Measurements from ENCODE around the gene STARD10. TPM values are rescaled to one million over a fixed set of nuclear protein-coding genes. Genes with fewer than 3 reads are reported as not detected.

The STARD10 gene
- total RNA-seq, 1 experiment from 2014 or later = 17.7 TPM

DNA sequence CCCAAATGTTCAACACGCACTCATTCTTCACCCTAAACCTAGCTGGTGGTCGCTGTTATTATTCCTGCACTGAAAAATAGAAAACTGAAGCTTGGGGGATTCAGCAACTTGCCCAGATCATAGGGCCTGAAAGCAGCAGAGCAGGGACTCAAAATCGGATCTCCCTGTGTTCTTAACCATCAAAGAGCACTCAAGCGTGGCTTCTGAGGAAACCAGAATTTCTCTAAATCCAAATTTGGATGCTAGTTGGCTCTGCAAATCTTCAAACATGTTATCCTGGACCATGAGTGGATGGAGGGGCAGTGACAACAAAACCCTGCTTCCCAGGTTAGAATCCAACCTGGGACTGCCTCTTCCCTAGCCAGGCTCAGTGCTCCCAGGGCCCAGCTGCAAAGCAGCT is 30.0 kb downstream of the STARD10 start:
- DNase-seq (ENCODE audit: low read depth) = no peak

DNA sequence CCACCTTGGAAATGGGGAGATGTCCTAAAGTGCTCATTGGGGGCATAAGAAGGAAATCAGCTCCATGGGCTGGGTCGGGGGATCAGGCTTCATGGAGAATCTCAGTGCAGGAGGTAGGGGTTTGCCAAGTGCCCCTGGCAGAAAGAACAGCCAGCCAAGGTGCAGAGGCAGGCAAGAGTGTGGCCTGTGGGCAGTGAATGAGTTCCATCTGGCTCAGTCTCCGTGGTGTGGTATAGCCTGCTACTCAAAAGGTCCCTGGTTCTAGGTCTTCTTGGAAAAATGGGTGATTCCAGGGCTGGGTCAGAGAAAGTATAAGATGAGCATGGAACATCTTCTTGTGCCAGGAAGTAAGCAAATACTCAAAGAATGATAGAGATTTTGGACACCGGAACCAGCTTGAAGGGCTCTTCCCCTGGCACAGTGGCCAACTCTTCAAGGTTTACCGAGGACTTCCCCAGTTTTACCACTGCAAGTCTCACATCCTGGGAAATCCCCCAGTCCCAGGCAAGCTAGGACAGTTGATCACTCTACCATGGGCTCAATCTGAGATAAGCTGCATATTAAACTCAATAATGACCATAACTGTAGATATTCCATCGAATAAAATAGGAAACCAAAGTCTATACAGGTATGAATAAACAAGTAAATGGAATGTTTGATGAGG is 31.1 kb downstream of the STARD10 start:
- no peak for DNase-seq (ENCODE audit: low read depth)

DNA sequence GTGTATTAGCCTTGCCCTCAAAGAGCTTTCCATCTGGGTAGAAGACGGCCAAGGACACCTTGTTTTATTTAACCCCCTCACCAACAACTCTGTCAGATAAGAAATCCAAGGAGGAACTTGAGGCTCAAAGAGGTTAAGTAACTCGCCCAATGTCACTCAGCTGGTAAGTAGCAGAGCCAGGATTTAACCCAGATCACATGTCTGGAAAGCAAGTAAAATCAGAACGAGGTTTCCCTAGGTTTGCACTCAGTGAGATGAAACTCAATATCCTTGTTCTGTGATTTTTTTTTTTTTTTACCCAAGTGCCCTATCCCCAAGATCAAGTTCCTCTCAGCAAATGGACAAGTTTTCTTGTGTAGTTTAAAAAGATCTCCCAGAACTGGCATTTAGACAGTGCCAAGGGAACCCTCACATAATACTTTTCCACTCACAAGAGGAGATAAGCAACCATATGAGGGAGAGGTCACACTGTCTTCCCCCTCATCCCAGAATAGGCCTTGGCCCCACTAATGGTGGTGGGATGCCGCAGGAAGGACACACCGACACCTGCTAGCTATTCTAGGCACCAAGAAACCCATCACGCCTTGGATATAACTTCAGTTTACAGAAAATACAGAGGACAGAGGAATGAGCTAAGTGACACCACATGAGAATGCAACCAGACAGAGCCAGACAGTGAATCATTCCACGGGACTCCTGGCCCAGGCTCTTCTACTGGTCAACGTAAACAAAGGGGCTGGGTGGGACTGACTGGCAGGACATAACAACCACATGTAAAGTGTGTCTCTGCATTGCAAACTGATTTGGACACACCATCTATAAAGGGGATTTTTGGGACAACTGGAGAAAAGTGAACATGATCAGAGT is 33.1 kb downstream of the STARD10 start:
- DNase-seq (ENCODE audit: low read depth) = peak; percentile 43

DNA sequence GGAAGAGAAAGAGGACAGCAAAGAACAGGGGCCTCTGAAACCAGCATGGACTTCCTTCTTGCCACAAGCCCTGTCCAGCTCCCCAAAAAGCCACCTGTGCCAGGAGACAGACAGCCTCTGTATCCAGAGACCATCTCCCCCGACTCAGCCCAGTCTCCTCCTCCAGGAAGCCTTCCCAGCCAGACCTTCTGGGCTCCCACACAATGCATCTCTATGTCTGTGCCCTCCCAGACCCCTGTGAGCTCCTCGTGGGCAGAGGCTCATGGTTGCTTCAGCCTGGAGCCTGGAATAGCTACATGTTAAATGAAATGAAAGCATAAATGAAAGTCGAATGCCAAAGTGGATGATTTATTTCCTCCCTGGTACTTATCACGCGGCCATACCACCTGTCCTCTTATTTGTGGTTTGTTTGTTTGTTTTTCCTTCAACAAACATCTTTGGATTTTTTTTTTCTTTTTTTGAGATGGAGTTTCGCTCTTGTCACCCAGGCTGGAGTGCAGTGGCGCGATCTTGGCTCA is 34.3 kb downstream of the STARD10 start:
- no peak for DNase-seq (ENCODE audit: low read depth)

DNA sequence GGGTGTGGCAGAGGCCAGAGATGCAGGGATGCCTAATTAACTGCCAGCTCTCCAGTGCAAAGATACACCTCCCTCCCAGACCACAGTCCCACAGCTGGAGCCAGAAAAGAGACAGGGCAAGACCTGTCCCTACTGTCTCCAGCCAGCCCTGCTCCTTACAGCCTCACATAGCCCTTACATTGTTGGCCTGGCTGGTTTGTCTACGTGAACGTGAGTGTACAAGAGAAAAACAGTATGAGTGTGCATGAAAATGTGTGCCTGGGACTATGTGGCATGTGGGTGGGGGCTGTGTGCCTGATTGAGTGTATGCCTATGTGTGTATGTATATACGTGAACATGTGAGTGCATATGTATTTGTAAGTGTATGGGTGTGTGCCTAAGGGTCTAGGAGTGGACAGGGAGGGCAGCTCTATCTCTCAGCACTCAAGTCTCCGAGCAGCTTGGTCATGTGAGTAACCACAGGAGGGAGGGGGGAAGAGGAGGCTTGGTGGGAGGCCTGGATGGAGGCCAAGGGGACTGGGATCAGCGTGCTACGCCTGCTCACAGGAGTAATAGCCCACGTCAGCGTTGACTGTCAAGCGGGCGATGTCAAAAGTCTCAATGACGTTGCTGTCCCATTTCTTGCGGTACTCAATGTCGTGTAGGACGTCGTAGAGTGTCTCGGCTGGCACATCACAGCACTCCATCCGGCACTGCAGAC is 35.0 kb downstream of the STARD10 start:
- DNase-seq (ENCODE audit: low read depth) = no peak

DNA sequence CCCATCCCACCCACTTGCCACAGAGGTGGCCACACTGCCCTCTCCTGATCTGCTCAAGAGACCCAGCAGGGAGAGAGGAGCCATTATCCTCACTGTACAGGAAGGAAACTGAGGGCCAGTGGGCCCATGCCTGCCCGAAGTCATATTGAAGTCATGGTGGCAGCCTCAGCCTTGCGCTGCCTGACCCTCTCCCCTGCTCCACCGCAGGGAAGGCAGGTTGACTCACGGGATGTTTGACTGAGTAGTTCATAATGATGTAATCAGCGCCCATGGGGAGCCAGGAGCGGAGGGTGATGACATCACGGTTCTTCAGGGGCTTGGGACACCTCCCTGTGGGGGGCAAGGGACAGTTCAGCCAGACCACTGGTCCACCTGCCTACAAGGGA is 35.5 kb downstream of the STARD10 start:
- peak; percentile 54 for DNase-seq (ENCODE audit: low read depth)

DNA sequence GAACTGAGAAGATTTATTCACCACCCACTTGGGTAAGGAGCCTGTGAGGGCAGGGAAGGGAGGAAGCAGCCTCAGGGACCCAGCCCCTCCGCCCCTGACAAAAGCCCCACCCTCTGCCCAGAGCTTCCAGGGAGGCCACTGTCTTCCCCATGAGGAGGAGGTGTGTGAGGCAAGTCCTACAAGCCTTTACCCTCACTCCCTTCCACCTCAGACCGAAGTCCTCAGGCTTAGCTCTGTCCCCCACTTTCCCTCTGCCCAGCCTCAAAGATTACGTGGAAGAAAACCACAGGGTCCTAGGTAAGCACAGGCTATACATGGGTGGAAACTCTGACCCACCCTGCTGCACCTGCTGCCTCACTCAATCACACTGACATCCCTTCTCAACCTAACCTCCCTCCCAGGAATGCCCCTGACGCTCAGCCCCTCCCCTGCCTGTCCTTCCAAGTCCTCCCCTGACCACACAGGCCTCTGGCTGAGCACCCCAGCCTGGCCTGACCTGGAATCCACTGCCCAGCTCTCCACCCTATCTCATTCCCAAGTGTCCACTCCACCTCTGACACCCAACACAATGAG is 38.0 kb downstream of the STARD10 start:
- no peak for DNase-seq (ENCODE audit: low read depth)

DNA sequence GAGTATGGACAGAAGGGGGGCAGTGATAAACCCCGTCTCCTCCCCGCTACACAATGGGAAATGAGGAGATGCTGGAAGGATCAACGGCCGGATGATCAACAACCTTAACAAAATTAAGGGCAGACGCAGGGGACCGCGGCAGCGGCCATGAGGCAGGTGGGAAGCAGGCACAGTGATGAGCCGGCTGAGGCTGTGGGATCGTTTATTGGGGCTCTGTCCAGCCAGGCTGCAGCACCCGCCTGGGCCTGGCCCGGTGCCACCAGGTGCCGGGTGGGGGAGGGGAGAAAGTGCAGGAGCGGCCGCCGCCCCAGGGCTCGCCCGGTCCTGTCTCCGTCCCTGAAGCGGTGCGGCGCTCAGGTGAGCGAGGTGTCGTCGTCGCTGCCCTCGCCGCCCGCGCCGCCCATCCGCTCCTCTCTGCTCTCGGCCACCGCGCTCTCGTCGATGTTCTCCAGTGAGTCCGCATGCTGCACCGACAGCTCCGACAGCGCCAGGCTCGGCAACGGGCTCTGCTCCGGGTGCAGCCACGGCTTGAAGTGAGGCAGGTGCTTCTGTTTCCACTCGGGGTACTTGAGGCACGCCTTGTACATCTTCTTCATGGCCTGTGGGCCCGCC is 39.2 kb downstream of the STARD10 start:
- DNase-seq (ENCODE audit: low read depth) = no peak

DNA sequence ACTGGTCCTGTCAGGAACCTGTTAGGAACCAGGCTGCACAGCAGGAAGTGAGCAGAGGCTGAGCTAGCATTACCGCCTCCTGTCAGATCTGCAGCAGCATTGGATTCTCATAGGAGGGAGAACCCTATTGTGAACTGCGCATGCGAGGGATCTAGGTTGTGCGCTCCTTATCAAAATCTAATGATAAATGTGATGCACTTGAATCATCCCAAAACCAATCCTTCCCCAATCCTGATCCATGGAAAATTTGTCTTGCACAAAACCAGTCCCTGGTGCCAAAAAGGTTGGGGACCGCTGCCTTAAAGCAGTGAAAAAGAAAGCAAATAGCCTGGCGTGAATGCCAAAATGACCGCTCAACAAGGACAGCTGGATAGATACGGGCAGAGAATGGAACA is 39.7 kb downstream of the STARD10 start:
- DNase-seq (ENCODE audit: low read depth) = no peak

DNA sequence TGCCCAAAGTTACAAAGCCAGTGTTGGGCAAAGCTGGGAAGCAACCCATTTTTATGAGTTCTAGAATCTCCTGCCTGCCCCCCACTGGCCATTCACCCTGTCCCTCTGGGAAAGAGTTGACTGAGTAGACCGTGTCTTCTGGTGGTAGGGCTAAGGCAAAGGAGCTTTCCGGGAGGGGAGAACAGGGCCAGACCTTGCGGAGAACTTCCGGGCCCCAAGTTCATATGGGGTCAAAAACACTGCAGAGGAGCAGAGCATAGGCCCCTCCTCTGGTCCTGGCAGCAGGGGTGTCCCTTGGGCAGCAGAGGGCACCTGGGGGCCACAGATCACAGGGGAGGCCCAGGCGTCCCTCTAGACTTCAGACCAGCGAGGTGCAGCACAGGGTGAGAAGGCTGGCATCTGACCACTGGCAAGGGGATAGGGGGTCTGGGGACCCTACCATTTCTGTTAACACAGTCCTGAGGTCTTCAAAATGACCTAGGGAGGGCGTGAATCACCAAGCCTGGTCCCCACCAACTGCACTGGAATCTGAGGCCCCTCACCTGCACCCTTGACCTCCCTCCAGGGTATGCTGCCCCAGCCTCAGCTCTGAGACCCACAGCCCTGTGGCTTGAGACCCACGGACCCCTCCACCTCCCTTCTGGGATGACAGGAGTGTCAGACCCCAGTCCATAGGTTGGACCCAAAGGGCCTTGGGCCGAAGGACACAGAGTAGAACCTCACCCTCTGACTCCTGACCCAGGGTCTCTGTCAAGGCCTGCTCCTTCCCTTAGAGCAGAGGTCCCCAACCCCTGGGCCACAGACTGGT is 40.3 kb downstream of the STARD10 start:
- no peak for DNase-seq (ENCODE audit: low read depth)

DNA sequence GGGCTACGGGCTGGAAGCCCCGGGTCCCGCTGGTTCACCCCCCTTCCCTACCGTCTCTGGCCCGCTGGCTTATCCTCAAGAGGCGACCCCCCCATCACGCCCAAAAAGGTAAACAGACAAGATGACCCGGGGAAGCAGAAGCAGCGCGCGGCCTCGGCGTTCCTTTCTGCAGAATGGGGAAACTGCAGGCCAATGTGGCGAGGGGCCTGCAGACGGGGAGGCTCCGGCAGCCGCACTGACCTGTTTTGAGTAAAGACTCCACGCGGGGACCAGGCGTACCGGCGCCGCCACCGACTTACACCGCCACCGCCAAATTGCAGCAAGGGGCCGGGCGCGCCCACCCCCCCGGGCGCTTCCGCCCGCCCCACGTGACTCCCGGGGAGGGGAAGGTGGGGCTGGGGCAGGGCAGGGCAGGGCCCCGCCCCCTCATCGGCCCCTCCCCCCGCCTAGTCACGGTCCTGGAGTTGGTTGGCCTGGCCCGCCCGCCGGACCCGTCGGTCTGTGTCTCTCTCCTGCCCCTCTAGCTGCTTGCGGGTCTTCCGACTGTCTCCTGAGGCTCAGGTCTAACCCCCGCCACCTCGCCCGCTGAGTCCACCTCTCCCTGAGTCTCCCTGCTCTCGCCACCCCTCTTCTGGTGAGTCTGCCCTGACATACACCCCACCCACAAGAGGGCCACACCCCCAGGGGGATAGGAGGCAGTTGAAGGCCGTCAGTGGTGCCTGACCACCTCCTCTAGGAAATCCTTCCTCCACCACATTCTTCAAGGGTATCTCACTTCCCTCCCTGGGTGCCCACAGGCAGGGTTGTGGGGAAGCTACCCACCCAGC is 41.5 kb downstream of the STARD10 start, which contains the start of gene ARAP1:
ARAP1 (minus strand) TSS at position 321 of the 827 bp plus-strand sequence. CDS start 25,280 bp downstream, outside the sequence.
- peak; percentile 89 for DNase-seq (ENCODE audit: low read depth)

DNA sequence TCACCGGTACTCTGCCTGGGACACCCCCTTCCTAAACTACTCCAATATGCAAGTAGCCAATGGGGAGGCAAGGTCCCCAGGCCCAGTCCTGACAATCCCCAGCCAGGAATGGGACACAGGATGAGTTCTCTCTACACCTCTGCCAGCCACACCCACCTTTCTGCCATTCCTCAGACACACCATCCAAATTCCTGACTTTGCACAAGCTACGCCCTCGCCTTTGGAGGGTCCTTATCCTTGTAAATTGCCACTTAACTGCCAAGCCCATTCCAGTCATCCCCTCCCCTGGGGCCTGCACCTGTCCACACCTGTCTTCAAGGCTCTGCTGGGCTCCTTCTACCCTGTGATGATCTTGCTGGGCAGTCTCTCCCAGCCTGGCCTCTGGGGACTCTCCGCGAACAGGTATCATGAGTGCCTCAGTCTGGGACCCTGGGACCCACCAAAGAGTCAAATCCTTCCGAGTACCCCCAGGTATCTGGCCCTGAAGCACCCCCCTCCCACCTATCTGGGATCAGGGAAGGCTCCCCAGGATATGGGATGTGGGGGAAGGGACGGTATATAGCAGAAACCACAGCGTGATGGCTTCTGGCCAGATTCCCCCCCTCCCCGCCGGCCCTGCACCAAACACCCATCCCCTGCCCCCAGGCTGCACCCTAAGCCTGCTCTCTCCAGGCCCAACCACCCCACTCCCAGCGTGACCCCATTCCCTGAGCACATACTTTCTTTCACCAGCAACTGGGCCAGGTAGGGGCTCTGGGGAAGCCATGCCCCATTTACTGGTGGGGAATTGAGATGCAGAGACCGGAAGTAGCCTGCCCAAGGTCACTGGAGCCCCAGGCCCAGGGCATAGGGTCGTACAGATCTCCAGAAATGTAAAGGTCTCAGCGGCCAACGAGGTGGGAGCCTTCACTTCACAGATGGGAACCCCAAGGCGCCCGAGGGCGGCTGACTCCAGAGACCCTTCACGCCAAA is 42.4 kb downstream of the STARD10 start:
- DNase-seq (ENCODE audit: low read depth) = no peak

DNA sequence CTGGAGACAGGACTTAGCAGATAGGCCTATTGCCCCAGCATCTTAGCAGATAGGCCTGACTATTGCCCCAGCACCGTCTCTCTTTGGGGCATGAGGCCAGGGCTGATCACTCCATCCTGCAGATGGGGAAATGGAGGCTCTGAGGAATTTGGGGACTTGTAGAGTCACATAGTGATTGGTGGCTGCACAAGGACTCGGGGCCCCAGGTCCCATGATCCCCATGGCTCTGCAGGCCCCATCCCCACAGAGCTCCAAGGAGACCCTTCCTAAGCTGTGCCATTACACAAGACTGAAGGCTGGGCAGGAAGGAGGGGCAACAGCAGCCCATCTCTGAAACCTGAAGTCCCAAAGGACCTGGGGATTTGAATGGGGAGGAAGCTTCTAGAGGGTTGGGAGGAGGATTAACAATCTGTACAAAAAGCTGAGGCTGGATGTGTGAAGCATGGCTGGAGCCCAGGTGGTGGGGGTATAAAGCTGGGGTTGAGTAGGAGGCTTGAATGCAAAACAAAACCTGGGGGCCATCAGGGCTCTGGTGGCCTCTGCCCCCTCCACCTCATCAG is 43.2 kb downstream of the STARD10 start:
- DNase-seq (ENCODE audit: low read depth) = no peak

DNA sequence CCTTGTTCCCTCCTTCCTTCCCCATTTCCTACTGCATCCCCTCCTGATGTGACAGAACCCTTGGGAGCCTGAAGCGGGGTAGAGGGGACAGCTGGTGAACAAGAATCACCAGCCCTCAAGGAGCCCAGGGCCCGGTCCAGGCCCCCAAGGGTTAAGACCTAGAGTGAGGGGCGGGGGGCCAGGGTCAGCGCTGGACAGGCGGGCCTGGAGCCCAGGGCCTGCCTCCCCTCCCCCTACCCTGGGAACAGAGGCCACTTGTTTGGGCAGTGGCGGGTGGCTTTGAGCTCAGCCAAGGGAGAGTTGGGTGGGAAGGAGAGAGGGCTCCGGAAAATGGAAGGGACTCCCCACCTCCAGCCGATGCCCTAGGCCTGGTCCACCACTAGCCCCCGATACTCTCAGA is 43.8 kb downstream of the STARD10 start:
- DNase-seq (ENCODE audit: low read depth) = no peak

DNA sequence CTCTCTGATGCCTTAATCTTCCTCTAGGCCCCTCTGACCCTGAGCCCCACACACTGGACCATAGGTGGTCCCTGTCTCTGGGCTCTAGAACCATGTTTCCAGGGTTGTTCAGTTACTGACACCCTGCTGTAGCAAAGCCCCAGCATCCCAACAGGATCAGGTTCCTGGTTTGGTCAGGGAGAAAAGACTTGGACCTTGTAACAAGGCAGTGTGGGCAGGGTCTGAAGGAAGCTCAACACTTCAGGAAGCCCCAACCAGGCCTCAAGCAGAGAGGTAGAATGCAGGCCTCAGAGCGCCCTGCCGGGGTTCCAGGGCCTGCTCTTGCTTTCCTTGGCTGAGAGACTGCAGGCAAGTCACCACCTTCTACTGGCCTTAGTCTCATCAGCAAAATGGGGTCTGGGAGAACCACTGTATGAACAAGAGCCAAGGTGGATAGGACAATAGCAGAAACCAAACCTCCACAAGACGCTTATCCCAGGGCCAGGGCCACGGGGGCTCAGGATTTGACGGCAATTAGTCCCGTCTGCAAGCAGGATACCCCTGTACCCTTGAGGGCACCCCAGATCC is 46.5 kb downstream of the STARD10 start:
- DNase-seq (ENCODE audit: low read depth) = no peak

DNA sequence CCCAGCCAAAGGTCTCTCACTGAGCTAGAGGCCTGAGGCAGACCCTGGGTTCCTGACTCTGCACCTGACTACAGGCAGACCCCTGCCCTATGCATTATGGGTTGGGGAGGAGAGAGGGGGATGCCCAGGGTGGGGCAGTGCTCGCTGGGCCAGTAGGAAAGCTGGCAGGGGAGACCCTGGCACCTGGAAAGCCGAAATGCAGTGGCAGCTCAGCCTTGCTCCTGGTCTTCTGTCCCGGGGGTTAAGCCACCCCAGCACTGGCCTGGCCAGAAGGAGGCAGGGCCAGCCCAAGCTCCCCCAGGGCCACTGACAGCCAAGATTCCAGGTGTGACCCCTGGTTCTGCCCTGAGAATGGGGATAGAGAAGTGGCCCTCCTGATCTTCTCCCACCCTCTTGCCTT is 47.0 kb downstream of the STARD10 start:
- no peak for DNase-seq (ENCODE audit: low read depth)

DNA sequence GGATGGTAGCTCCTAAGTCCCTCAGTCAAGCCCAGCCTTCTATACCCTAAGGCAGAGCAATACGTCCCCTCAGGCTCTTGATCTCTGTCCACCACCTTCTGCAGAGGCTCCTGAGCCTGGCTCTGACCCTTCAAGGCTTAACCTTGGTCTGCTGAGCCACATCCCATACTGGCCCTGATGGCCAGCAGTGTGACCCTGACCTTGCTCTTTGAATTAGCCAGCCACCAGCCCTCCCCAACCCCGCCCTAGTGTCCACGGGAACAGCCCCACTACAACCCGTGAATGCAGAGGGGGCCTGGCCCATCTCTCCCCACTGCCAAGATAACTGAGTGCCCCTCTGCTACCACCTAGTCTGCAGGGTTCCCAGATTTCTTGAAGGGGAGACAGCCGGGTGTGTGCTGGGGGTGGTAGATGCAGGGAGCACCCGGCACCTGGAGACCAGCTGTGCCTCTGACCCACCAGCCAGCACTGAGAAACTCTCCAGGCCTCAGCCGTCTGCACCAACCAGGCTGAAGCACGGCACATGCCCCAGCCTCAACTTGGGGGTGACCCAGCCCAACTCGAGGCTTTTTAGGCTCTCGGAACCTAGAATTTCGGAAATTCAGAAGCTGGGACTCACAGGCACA is 47.8 kb downstream of the STARD10 start:
- no peak for DNase-seq (ENCODE audit: low read depth)

Measured in M059J (cell line).